PC-3 (cell line): Measurements from ENCODE around the gene KRTCAP2. TPM values are rescaled to one million over a fixed set of nuclear protein-coding genes. Genes with fewer than 3 reads are reported as not detected.

Experiments used
- ATAC-seq: fragments of 200-7000 bp; cut with Tn5 transposase; 2 replicates; pipeline ENCODE4 v1.9.1; 2020; ENCODE audit warnings: mild to moderate bottlenecking, moderate library complexity
- BruUV-seq: library from RNA; stranded (reverse); fragments of 400-500 nt; replicated peaks from 2 replicates; lab custom pipeline; 2021; lab: Mats Ljungman, UMichigan
- CTCF ChIA-PET: fragments of 300-600 bp; sonication (Branson Sonifier 250); formaldehyde crosslinking; loops from one replicate; lab custom pipeline; 2022; ENCODE audit warnings: antibody characterized with exemption; lab: Charles Lee
- POLR2A ChIA-PET: fragments of 300-600 bp; sonication (Branson Sonifier 250); formaldehyde crosslinking; loops from one replicate; lab custom pipeline; 2022; ENCODE audit warnings: antibody characterized with exemption; ENCODE audit not compliant: unreplicated experiment; lab: Charles Lee
- DNase-seq: peaks from one replicate; pipeline ENCODE4 v3.0.0-alpha.2; 2015
- H2AFZ ChIP-seq: fragments of 300-600 bp; sonication (generic); 2 replicates; pipeline ENCODE4 v1.6.0; 2016; ENCODE audit warnings: antibody characterized with exemption, low read length
- H3F3A ChIP-seq: fragments of 300-600 bp; sonication (generic); one replicate; pipeline ENCODE4 v1.6.0; 2017; ENCODE audit warnings: antibody characterized with exemption, low read length, control low read depth, mild to moderate bottlenecking; ENCODE audit not compliant: unreplicated experiment
- H3K27ac ChIP-seq: fragments of 300-600 bp; sonication (generic); 2 replicates; pipeline ENCODE4 v1.5.1; 2016; ENCODE audit warnings: mild to moderate bottlenecking, low read length
- H3K27me3 ChIP-seq: fragments of 300-600 bp; sonication (generic); 2 replicates; pipeline ENCODE4 v1.6.1; 2016; ENCODE audit warnings: low read length, mixed read lengths
- H3K36me3 ChIP-seq: fragments of 300-600 bp; sonication (generic); 2 replicates; pipeline ENCODE4 v1.6.1; 2016; ENCODE audit warnings: low read depth, mixed run types, low read length, mixed read lengths
- H3K4me1 ChIP-seq: fragments of 300-600 bp; sonication (generic); 2 replicates; pipeline ENCODE4 v1.5.1; 2016; ENCODE audit warnings: low read length; ENCODE audit not compliant: insufficient read depth
- H3K4me2 ChIP-seq: fragments of 300-600 bp; sonication (generic); 2 replicates; pipeline ENCODE4 v1.6.0; 2016; ENCODE audit warnings: low read length
- H3K4me3 ChIP-seq: fragments of 300-600 bp; sonication (generic); 2 replicates; pipeline ENCODE4 v1.5.1; 2016; ENCODE audit warnings: mild to moderate bottlenecking, low read length, mixed read lengths
- H3K79me2 ChIP-seq: fragments of 300-600 bp; sonication (generic); 2 replicates; pipeline ENCODE4 v1.6.1; 2017; ENCODE audit warnings: low read length, mixed read lengths
- H3K9ac ChIP-seq: fragments of 300-600 bp; sonication (generic); 2 replicates; pipeline ENCODE4 v1.6.0; 2016; ENCODE audit warnings: mild to moderate bottlenecking, low read length
- H3K9me2 ChIP-seq: fragments of 300-600 bp; sonication (generic); replicated peaks from 2 replicates; pipeline ENCODE4 v1.6.1; 2016; ENCODE audit warnings: mixed run types, low read length, mixed read lengths
- H3K9me3 ChIP-seq: fragments of 300-600 bp; sonication (generic); 2 replicates; pipeline ENCODE4 v1.6.1; 2016; ENCODE audit warnings: low read length, mixed read lengths
- H4K20me1 ChIP-seq: fragments of 300-600 bp; sonication (generic); 2 replicates; pipeline ENCODE4 v1.6.1; 2016; ENCODE audit warnings: low read length, mixed read lengths
- CTCF ChIP-seq: fragments of 300-600 bp; sonication (generic); conservative IDR thresholded peaks from 2 replicates; pipeline ENCODE4 v1.5.1; 2017; ENCODE audit warnings: antibody characterized with exemption, low read depth, mild to moderate bottlenecking, low read length
- EZH2 ChIP-seq: fragments of 300-600 bp; sonication (generic); IDR thresholded peaks from one replicate; pipeline ENCODE4 v1.6.1; 2017; ENCODE audit warnings: antibody characterized with exemption, mild to moderate bottlenecking, low read length; ENCODE audit not compliant: unreplicated experiment
- EZH2phosphoT487 ChIP-seq: fragments of 300-600 bp; sonication (generic); IDR thresholded peaks from 2 replicates; pipeline ENCODE4 v1.6.1; 2018; ENCODE audit warnings: mild to moderate bottlenecking, antibody characterized with exemption, low read length, borderline replicate concordance
- intact Hi-C: fragments of 100-400 bp; cut with micrococcal nuclease; formaldehyde crosslinking; loops from 2 replicates; pipeline ENCODE4 v1.9.0; 2023
- total RNA-seq: library from RNA; depleted of rRNA; stranded (reverse); fragments of >200 nt; gene quantifications from 2 replicates; pipeline ENCODE4 v1.2.3, GENCODE V29; 2014

Gene KRTCAP2
- total RNA-seq, 1 experiment from 2014 or later = 241 TPM

- ATAC-seq = no peak
- intact Hi-C loops = loop anchor here (5.0 kb wide), 1 partner anchor 164 kb away; the partner anchor contains the start of genes CKS1B and SHC1
- CTCF ChIA-PET = interaction anchor here (0.6 to 0.8 kb wide), 3 partner anchors 31 to 853 kb away, joined by 3 to 5 read pairs (median 4); no protein-coding TSS in a partner anchor
- no peak overlapping the region for H2AFZ ChIP-seq
- peaks cover 39% of the 10 kb centered on the region for H3K79me2 ChIP-seq
- peaks cover 45% of the 10 kb centered on the region for H3K4me1 ChIP-seq
- H3K27me3 ChIP-seq = no peaks in the 10 kb centered on the region
- TF ChIP-seq EZH2phosphoT487 (no peak), EZH2 (no peak), CTCF (no peak)
- no peaks in the 10 kb centered on the region for H3K9me3 ChIP-seq
- H3K36me3 ChIP-seq = peaks cover 18% of the 10 kb centered on the region
- POLR2A ChIA-PET = interaction anchor here (0.6 to 0.7 kb wide), 2 partner anchors 48 to 220 kb away, joined by 4 to 5 read pairs; no protein-coding TSS in a partner anchor
- peak overlapping the region; percentile 87 for H3K4me3 ChIP-seq
- peak overlapping the region; percentile 91 for H3K4me2 ChIP-seq
- no peak for DNase-seq
- no peaks in the 10 kb centered on the region for H3K9me2 ChIP-seq
- no TSS peak for BruUV-seq
- no peaks in the 10 kb centered on the region for H3F3A ChIP-seq
- H3K9ac ChIP-seq = peak overlapping the region; percentile 89
- H4K20me1 ChIP-seq = no peaks in the 10 kb centered on the region
- H3K27ac ChIP-seq = peak overlapping the region; percentile 94
Measured at GRCh38 chr1:155136748-155137147, 36.4 kb downstream of the KRTCAP2 start.

GRCh38 chr1:155135415-155136028, 37.6 kb downstream of the KRTCAP2 start, which contains the start of gene SLC50A1:
TSS of gene SLC50A1 (plus strand) at chr1:155135852. CDS start at chr1:155135912, 60 bp downstream.
- ChIA-PET CTCF (interaction anchor here (0.6 to 1.8 kb wide), 6 partner anchors 32 to 84 kb away, joined by 3 to 8 read pairs (median 4); partner anchors contain the start of genes ADAM15 and KRTCAP2), POLR2A (interaction anchor here (0.6 to 1.0 kb wide), 5 partner anchors 10 to 719 kb away, joined by 4 to 6 read pairs (median 4); partner anchors contain the start of gene KRTCAP2)
- DNase-seq (peak; percentile 97), ATAC-seq (peak; percentile 73)
- Histone ChIP-seq H3K4me2 (peak within 1 kb of the TSS; percentile 91), H2AFZ (peak within 1 kb of the TSS; percentile 67), H3K9me2 (no peaks in the 10 kb centered on the region), H3K36me3 (peaks cover 26% of the 10 kb centered on the region), H3K9ac (peak within 1 kb of the TSS; percentile 89), H3K4me3 (peak within 1 kb of the TSS; percentile 87), H3K9me3 (no peaks in the 10 kb centered on the region), H3K27ac (peak within 1 kb of the TSS; percentile 94), H3K4me1 (peaks cover 54% of the 10 kb centered on the region), H3K79me2 (peaks cover 51% of the 10 kb centered on the region), H3K27me3 (no peaks in the 10 kb centered on the region), H4K20me1 (no peaks in the 10 kb centered on the region), H3F3A (no peaks in the 10 kb centered on the region)
- intact Hi-C loops = loop anchor here (1.0 to 5.0 kb wide), 4 partner anchors 8 to 163 kb away; partner anchors contain the start of genes CKS1B, EFNA1 and SHC1
- no peak for TF ChIP-seq EZH2
- BruUV-seq = no TSS peak

GRCh38 chr1:155134880-155135414, 38.2 kb downstream of the KRTCAP2 start:
- H3K79me2 ChIP-seq = peaks cover 53% of the 10 kb centered on the region
- H3K4me1 ChIP-seq = peaks cover 59% of the 10 kb centered on the region
- no peaks in the 10 kb centered on the region for H3K9me2 ChIP-seq
- TSS peak; percentile 82 for BruUV-seq
- ChIA-PET POLR2A (interaction anchor here (0.6 to 1.0 kb wide), 6 partner anchors 9 to 719 kb away, joined by 3 to 6 read pairs (median 4); partner anchors contain the start of gene KRTCAP2), CTCF (interaction anchor here (0.6 to 1.8 kb wide), 7 partner anchors 32 to 84 kb away, joined by 3 to 8 read pairs (median 4); partner anchors contain the start of genes ADAM15 and KRTCAP2)
- ATAC-seq = peak; percentile 74
- H3K9me3 ChIP-seq = no peaks in the 10 kb centered on the region
- H3K27me3 ChIP-seq = no peaks in the 10 kb centered on the region
- intact Hi-C loops = loop anchor here (1.0 to 5.0 kb wide), 4 partner anchors 8 to 163 kb away; partner anchors contain the start of genes CKS1B, EFNA1 and SHC1
- peak overlapping the region; percentile 67; the same call in 1 of the 2 replicates for H2AFZ ChIP-seq
- H4K20me1 ChIP-seq = no peaks in the 10 kb centered on the region
- no peaks in the 10 kb centered on the region for H3F3A ChIP-seq
- peak overlapping the region; percentile 89 for H3K9ac ChIP-seq
- TF ChIP-seq EZH2 (no peak), CTCF (no peak), EZH2phosphoT487 (no peak)
- H3K4me3 ChIP-seq = peak overlapping the region; percentile 87
- peak overlapping the region; percentile 91 for H3K4me2 ChIP-seq
- peak; percentile 100 for DNase-seq
- H3K36me3 ChIP-seq = peaks cover 26% of the 10 kb centered on the region
- H3K27ac ChIP-seq = peak overlapping the region; percentile 94
